ENCODE data around the gene EVA1C.

Gene EVA1C

DNA sequence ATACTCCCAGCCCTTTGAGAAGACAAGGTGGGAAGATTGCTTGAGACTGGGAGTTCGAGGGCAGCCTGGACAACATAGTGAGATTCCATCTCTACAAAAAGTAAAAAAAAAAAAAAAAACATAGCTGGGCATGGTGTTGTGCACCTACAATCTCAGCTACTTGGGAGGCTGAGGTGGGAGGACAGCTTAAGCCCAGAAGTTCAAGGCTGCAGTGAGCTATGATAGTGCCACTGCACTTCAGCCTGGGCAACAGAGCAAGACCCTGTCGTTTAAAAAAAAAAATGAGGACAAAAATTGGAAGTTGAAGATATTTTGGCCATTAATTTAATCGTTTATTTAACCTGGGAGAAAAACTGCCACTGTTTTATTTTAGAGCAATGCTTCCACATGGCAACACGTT lies 20.8 kb upstream of the EVA1C start:
- no peak for DNase-seq

- DNase-seq: peak in 1 of 2 experiments; percentile 3
Observed at GRCh38 chr21:32392299-32392879, 20.1 kb upstream of the EVA1C start.

GRCh38 chr21:32392880-32393676 lies 19.4 kb upstream of the EVA1C start, which contains the start of gene URB1:
URB1 (minus strand) TSS chr21:32393012; CDS start chr21:32392910, 102 bp downstream.
- DNase-seq: peak; percentile 62 to 68

DNA sequence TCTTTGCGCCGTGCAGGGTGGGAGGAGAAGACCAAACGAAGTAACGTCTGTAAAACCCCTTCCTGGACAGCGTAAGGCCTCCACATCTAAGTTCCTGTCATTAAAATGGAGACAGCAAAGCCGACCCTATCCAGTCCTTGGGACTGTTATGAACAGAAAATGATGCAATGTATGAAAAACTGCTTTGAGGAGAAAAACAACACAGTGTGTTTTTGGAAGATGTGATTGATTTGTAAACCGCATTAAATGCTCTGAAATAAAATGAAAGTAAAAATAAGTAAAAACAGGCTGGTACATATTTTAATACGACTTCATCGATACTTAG lies 18.9 kb upstream of the EVA1C start:
- no peak for DNase-seq

GRCh38 chr21:32403201-32403777 lies 9.2 kb upstream of the EVA1C start:
- peak; percentile 45 to 51 for DNase-seq

DNA sequence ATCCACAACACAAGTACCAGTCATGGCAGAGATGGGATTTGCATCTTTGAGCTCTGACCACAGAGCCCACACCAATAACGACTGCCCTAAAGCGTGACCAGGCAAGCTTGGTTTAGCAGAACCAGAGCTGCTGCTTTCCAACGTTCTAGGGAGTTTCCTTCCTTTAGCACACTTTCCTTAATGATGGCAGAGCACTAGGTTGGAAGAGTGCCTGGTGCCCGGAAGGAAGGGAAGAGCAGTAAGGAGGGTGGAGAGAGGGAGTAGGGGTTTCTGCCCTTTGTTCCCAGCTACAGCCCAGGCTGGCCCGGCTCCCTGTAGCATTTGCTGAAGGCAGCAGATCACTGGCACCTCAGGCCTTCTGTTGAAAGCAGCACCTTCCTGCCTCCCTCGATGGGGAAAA lies 6.1 kb upstream of the EVA1C start:
- no peak for DNase-seq

DNA sequence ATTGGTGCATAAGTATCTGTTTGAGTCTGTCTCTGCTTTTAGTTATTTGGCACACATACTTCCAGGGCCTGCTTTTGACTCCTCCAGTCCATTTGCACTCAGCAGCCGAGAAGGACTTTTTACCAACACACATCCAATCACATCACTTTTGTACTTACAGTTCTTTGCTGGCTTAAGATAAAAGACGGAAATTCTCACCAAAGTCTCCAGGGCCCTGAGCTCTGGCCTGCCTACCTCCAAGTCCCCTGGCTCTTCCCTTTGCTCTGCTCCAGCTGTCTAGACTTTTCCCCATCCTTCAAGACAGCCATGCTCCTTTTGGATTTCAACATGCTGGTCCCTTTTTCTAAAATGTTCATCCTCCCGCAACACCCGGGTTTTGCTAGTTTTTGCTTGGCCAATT lies 2.2 kb upstream of the EVA1C start:
- DNase-seq: no peak

- no peak for DNase-seq
Observed at GRCh38 chr21:32410916-32411315, 1.6 kb upstream of the EVA1C start.

DNA sequence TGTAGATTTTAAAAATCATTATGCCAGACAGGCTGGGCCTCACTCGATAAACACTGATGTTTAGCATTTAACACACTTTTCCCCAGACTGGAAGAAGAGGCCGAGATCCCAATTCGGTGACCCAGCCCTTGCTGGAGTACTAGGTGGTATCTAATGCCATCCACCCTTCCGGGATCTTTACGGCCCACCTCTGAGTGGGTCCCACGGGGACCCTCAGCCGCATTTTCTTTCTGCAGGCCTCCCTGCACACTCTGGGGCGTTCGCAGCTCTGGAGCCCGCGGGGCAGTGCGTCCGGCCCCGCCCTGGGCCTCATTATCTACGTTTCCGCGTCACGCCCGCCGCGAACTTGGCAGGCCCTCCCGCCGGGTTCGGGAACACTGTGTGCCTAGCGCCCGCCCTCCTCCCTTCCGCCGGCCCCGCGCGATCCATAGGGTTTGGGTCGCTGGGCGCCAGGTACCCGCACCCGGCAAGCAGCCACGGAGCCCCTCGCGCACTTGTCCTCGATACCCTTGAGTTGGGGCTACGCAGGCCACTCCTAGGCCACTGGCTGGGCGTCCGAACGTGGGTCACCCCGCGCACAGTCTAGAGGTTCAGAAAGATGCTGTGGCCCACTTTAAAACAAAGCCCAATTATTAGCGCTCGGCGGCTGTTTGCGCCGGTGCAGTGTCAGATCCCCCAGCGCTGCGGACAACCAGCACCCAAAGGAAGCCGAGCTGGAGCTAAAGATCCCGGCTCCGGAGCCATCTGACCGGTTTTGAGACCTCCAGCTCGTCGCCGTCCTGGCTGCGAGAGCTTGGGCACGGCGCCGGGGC lies 950 bp upstream of the EVA1C start:
- no peak for DNase-seq

GRCh38 chr21:32413015-32413504 lies 554 bp downstream of the EVA1C start:
- no peak for DNase-seq

GRCh38 chr21:32413697-32414578 lies 1.4 kb downstream of the EVA1C start:
- DNase-seq: no peak

GRCh38 chr21:32414579-32415358 lies 2.3 kb downstream of the EVA1C start:
- no peak for DNase-seq

DNA sequence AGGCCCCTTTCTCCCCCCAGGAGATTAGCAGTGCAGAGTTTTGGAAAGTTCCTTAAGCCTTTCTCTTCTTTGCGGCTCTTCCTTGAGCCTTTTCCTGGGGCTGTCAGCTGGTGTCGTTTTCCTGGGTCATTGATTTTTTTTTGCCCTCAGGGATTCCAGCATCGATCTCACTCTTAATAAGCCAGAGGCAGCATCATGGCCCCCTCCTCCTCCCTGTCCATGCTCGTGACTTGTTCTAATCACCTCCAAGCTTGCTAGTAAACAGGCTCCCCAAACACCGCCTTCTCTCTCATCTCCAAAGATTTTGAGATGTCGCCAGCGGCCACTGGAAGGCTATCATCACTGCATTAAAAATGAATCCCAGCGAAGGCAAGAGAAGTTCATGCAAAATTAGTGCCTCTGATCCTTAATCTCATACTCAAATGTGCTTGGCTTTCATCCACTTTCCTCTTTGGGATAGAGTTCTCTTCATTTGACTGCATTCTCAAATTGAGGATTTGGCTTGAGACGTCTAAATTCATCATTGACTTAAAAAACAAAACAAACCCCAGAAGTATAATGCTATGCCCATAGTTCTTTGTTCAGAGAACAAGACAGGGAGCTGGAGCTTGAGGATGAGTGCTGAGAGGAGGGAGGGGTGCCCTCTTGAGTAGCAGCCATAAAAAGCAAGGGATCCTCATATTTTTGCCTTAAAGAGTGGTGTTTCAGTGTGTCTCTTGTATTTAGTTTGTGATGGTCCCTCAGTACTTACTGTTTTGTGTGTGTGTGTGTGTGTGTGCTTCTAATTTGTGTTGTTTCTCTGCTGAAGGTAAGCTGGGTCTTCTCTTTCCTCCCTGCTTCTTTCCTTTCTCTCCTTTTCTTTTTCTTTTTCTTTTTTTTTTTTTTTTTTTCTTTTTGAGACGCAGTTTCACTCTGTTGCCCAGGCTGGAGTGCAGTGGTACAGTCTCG lies 3.2 kb downstream of the EVA1C start:
- no peak for DNase-seq

DNA sequence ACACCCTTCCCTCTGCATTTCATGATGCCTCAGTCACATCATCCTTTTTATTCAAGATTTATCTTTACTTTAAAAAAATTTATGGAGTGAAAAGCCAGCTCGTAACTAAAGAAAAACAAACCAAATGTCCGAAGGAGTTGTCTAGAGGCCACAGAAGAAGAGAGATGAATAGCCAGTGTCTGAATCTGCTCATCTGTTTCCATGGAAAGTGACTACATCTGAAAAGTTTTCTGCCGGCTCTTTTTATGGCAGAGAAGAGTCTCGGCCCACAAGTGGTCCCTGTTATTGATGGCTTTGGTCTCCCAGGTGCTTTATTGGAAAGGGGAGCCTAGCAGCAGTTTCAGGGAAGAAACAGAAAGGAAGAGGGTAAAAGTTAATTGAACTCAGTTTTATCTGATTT lies 5.6 kb downstream of the EVA1C start:
- no peak for DNase-seq

- DNase-seq: no peak
Observed at GRCh38 chr21:32422064-32422463, 9.6 kb downstream of the EVA1C start.

- no peak for DNase-seq
Observed at GRCh38 chr21:32423320-32424190, 11.0 kb downstream of the EVA1C start.

DNA sequence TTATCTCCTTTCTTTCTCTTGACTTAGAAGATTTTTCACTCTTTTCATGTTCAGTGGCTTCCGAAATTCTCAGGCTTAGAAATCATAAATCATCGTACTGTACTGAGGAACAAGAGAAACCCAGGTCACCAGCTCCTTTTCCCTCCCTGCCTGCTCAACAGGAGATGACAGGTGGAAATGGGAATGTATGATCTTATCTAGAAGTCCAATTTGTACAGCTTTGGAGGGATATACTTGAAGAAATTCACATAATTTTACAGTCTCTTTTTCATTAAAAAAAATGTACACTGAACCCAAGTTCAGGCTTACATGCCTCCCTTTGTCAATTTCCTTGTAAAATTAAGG lies 11.7 kb downstream of the EVA1C start:
- DNase-seq: no peak

DNA sequence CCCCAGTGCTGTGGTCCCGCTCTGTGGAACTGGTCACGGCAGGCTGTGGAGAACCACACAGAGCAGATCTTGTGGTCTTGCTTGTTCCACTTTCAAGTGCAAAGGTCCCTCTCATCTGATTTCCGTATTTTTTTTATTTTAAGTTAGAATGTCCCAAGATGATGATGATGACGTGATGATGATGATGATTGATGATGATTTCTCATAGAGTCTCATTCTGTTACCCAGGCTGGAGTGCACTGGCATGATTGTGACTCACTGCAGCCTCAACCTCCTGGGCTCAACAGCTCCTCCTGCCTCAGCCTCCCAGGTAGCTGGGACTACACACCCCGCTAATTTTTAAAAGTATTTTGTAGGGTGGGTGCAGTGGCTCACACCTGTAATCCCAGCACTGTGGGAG lies 12.2 kb downstream of the EVA1C start:
- no peak for DNase-seq

DNA sequence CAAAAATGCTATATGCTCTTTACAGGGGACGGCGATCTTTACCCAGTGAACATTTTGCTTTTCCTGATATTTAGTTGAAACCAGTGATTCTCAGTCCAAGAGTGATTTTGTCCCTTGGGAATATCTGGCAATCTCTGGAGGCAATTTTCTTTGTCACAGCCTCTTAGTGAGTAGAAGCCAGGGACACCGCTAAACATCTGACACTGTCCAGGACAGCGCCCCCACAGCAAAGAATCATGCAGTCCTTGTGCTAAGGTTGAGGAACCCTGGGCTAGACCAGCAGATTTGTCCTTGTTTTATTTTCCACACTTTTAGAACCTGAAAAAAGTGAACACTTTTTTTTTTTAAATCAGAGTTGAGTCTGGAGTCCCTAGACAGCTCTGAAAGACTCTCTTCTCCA lies 13.1 kb downstream of the EVA1C start:
- DNase-seq: no peak

Data from AML-193 (cell line).